Stimulated activated effector memory CD8-positive, alpha-beta T cell treated with anti-CD3 and anti-CD28 coated beads, Interleukin-12 subunit alpha, Interleukin-12 subunit beta, amount 100 ng/mL, for 72 hours (primary cell): ENCODE results near the gene PIK3IP1.
"Not testable (repeated sequence)": the region's sequence is repeated elsewhere in the genome, so short reads cannot be mapped to it uniquely, and the experiment has no call there.

ENCODE experiments used
- ATAC-seq: fragments of 150-1000 bp; cut with Tn5 transposase; 2 replicates; pipeline ENCODE4 v1.10.0; 2021
- DNase-seq, 2 donors: peaks; one replicate each; pipeline ENCODE4 v3.0.0; 2021 to 2022; ENCODE audit warnings: low spot score in 2 of 2
- H3K27ac Mint-ChIP-seq: one replicate; pipeline ENCODE4 v1.8.0; 2022; ENCODE audit warnings: mild to moderate bottlenecking, mixed read lengths
- H3K36me3 Mint-ChIP-seq: one replicate; pipeline ENCODE4 v1.8.0; 2022; ENCODE audit warnings: mild to moderate bottlenecking, mixed read lengths
- H3K4me1 Mint-ChIP-seq: one replicate; pipeline ENCODE4 v1.8.0; 2022; ENCODE audit warnings: mixed read lengths
- H3K4me3 Mint-ChIP-seq: one replicate; pipeline ENCODE4 v1.8.0; 2022; ENCODE audit warnings: mild to moderate bottlenecking, mixed read lengths
- H3K9me3 Mint-ChIP-seq: one replicate; pipeline ENCODE4 v1.8.0; 2022; ENCODE audit warnings: mixed read lengths

Gene PIK3IP1

DNA sequence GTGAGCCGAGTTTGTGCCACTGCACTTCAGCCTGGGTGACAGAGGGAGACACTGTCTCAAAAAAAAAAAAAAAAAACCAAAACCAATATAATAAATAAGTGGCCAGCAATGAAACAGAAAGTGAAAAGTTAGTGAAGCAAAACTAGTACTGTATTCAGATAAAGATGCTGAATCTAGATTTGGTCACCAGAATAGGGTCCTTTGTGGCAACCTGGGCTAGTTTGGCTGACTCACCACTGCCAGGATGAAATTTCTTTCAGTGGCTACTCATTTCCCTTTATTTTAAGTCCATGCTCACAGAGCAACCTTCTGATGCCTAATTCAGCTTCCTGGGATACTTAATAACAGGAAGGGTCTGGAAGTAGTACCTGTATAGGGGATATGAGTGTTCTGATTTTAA is 54.2 kb downstream of the PIK3IP1 start:
- Mint-ChIP-seq H3K4me3 (no peak overlapping the region), H3K36me3 (peaks cover 30% of the 10 kb centered on the region), H3K27ac (no peak overlapping the region), H3K9me3 (no peaks in the 10 kb centered on the region), H3K4me1 (peaks cover 38% of the 10 kb centered on the region)
- DNase-seq, result no peak
- peak; percentile 67 for ATAC-seq

DNA sequence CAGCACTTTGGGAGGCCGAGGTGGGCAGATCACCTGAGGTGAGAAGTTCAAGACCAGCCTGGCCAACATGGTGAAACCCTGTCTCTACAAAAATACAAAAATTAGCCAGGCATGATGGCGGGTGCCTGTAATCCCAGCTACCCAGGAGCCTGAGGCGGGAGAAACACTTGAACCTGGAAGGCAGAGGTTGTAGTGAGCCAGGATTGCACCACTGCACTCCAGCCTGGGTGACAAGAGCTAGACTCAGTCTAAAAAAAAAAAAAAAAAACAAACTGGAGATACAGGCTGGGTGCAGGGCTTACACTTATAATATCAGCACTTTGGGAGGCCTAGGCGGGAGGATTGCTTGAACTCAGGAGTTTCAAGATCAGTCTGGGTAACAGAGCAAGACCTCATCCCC is 56.2 kb downstream of the PIK3IP1 start:
- H3K36me3 Mint-ChIP-seq, result peaks cover 29% of the 10 kb centered on the region
- ATAC-seq, H3K27ac Mint-ChIP-seq, H3K9me3 Mint-ChIP-seq, DNase-seq, H3K4me3 Mint-ChIP-seq: not testable (repeated sequence)
- peaks cover 27% of the 10 kb centered on the region for H3K4me1 Mint-ChIP-seq

DNA sequence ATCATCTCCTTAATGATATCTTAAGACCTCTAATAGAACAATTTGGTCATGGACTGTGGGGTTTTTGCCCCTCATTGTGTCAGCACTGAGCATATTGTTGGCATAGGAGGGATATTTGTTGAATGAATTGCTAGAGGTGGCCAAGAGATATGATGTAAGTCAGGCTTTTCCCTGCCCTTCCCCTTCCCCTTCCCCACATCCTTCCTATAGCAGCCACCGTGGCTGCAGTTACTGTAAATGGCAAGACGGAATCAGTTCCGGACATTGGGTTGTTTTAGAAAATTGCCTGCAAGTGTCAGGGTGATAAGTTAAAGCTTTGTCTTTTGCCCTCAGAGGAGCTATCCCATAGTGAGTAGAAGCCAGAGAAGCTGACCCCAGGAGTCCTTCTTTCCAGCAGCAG is 57.2 kb downstream of the PIK3IP1 start:
- Mint-ChIP-seq H3K36me3 (peaks cover 26% of the 10 kb centered on the region), H3K4me1 (peaks cover 33% of the 10 kb centered on the region), H3K27ac (peak overlapping the region; percentile 26), H3K9me3 (no peaks in the 10 kb centered on the region), H3K4me3 (no peak overlapping the region)
- ATAC-seq, result no peak
- no peak for DNase-seq

DNA sequence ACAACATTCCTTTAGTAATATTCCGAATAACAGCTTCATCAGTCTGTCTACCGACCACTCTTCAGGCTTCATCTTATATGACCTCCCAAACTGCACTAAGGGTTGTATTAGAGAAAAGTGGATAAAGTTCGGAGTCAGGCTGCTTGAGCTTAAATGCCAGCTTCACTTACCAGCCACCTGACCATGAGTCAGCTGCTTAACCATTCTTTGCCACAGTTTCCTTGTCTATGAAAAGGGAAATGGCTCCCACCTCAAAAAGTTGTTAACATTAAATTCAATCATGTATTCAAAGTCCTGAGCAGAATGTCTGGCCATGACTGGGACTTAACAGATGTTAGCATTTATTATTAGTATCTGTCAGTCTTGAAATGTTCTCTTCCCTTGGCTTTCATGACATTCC is 59.3 kb downstream of the PIK3IP1 start:
- no peak for DNase-seq
- peaks cover 31% of the 10 kb centered on the region for H3K36me3 Mint-ChIP-seq

More for the DNA sequence above, 59.3 kb downstream of the PIK3IP1 start:
- Mint-ChIP-seq H3K4me1 (peaks cover 32% of the 10 kb centered on the region), H3K4me3 (no peak overlapping the region), H3K9me3 (no peaks in the 10 kb centered on the region), H3K27ac (no peak overlapping the region)
- ATAC-seq, result no peak
